CD4-positive, alpha-beta T cell treated with Interleukin-12 subunit alpha and Interleukin-12 subunit beta, for 1 hour (primary cell): Measurements from ENCODE around the gene SERPINA4.
"Not testable (repeated sequence)": the region's sequence is repeated elsewhere in the genome, so short reads cannot be mapped to it uniquely, and the experiment has no call there.

Source experiments
- DNase-seq: peaks from one replicate; pipeline ENCODE4 v3.0.0-alpha.2; 2020

The SERPINA4 gene

DNA sequence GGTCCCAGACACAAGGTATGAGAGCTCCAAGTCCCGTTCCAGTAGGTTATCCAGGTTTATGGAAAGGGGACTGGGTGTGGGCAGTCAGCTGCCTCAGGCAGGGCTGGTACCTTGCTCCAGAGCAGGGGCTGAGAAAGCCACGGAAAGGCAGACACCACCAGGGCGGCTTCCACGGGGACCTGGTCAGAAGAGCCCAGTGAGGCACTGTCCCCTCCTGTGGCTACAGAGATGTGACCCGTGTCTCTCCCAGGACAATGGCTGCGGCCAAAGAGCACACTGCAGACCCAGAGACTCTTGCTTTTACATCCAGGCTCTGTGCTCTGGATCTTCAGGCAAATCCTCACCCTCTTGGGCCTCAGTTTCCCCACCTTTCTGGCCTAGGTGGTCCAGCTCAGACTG lies 8.8 kb downstream of the SERPINA4 start:
- no peak for DNase-seq

DNA sequence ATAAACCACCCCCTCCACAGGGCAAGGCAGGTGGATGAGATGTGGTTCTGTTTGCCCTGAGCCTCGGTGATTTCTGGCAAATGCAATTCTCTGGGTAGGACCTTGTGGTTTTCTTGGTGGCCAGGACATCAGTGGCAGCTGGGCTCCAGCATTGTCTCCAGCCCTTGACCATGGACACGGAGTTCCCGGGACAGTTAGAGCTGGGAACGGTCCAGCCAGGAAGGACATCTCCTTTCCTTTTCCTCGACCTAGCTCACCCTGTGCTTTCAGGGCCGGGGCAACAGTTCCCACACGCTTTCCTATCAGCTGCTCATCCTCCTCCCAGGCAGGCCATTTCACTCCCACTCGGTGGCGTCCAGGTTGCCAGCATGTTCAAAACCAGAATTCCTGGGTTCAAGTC lies 9.2 kb downstream of the SERPINA4 start:
- DNase-seq, result no peak

GRCh38 chr14:94571395-94571794 lies 10.2 kb downstream of the SERPINA4 start:
- no peak for DNase-seq

DNA sequence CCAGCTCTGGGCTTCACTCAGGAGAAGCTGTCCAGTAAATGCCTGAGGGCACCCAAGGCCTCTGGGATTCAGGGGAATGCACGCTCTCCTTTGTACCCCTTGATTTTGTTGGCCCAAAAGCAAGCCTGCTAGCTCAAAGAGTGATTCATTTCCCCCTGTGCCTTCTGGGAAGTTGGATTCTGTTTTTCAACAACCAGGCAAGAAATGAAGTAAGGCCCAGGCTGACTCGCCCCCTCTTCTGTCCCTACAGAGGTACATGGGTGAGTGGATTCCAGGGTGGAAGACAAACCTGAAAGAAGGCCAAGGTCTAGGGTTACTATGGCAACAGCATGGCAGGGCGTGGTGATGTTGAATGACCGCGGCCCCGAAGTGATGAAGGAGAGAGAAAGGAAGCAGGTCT lies 10.7 kb downstream of the SERPINA4 start:
- DNase-seq, result no peak

DNA sequence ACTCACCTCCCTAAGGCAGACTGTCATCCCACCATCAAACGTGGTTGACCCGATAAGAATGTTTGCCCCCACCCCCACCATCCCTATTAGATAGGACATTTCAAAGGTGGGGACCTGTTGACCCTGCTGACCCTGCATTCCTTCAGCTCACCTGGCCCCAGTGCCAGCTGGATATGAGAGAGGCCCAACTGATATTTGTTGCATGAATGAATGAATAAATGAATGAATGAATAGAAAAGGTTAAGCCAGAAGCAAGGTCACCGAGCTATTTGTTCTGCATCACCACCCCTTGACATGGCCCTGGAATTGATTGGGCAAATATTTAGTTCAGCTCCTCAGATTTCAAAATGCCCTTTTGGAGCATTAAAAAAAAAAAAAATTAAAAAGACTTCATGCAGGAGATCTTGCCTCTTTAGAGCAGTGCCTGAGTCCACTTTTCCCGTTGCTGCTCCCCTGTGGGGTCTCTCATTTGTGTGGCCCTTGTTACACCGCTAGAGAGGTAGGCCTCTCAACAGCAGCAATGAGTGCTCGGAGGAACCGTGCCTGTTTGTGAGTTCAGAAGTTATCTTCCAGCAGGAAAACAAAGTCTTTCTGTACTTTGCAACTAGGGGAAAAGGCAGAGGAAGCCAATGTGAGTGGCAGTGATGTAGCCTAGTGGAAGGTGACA lies 11.5 kb downstream of the SERPINA4 start:
- DNase-seq, result no peak

DNA sequence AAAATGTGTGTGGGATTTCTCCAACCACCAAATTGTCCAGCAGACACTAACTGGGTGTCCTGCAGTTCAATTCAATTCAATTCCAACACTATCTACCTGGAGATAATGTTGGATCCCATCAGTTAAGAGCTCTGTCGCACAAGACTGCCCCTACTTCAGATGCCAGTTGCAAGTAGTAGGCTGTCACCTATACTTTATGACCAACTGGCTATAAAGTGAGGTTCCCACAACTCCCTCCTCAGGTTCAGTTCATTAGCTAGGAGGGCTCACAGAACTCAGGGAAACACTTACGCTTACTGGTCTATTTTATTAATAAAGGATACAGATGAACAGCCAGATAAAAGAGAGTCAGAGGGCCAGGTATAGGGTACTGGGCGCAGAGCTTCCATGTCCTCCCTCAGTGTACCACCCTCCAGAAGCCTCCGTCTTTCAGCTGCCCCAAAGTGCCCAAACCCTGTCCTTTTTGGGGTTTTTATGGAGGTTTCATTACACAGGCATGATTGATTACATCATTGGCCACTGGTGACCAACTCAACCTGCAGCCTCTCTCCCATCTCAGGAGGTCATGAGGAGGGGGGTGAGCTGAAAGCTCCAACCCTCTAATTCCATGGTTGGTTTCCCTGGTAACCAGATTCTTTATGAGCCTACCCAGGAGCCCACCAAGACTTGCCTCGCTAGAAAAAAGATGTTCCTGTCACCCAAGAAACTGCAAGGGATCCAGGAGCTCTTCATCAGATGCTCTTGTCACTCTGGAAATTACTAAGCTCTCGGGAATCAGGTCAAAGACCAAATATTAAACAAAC lies 12.4 kb downstream of the SERPINA4 start:
- no peak for DNase-seq

DNA sequence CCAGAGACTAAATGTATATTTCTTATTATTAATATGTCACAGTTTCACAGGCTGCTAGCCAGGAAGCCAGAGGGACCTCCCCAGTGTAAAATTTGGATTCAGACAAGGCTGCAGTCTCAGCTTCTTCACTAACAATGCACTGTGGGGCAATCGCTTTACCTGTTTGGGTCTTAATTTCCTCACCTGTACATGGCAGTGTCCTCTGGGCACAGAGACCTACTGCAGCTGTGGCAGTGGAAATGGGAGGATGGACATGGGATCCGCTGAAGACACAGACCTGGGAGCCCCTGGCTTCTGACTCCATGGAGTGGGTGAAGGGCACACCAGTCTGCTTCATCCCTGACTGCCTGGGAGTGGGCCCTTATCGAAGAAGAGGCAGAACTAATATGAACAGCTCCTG lies 13.1 kb downstream of the SERPINA4 start:
- no peak for DNase-seq

DNA sequence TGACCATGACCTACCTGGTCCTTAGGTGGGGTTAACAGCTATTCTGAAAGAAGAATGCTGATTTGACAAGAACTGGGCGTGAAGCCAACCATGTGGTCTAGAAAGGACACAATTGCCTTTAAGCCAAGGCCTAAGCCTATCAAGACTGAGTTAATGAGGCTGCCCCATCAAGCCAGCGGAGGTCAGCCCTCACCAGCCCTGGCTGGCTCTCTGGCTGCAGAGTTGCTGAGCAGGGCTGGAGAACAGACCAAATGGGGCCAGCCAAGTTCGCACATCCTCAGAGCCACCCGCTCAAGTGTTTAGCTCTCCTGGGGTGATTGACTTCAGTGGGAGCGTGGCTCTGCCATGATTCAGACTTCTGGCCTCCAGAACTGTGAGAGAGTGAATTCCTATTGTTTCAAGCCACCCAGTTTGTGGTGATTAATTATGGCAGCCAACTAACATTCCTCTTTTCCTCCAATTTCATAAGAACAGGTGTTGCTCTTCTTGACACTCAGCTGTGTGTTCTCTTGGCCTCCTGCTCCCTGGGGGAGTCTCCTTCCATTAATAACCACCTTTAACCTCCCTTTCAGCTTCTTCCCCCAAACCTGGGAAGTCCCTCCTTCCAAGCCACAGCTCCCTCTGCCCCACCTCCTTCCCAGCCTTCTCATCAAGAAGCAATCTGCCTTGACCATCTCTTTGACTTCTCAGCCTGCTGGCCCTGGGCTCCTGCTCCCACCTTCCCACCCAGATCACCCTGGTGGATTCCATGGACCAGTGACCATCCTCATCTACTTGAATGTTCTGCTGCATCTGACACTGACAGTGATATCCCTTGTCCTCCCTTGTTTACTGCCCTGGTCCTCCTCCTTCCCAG lies 14.7 kb downstream of the SERPINA4 start:
- DNase-seq, result no peak

GRCh38 chr14:94577472-94577871 lies 16.2 kb downstream of the SERPINA4 start:
- DNase-seq, result not testable (repeated sequence)

DNA sequence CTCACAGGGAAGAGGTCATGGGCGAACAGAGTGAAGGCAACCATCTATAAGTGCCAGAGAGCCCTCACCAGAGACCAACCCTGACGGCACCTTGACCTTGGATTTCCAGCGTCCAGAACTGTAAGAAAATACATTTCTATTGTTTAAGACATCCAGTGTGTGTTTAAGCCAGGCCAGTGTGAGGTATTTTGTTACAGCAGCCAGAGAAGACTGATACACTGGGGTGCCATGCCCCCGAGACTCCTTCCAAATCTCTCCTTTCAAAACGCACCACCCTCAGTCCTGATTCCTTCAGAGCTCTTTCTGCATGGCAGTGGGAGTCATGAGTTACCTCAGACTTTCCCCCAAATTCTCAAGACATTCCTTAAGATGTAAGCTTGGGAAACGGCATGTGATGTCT lies 17.5 kb downstream of the SERPINA4 start:
- no peak for DNase-seq

DNA sequence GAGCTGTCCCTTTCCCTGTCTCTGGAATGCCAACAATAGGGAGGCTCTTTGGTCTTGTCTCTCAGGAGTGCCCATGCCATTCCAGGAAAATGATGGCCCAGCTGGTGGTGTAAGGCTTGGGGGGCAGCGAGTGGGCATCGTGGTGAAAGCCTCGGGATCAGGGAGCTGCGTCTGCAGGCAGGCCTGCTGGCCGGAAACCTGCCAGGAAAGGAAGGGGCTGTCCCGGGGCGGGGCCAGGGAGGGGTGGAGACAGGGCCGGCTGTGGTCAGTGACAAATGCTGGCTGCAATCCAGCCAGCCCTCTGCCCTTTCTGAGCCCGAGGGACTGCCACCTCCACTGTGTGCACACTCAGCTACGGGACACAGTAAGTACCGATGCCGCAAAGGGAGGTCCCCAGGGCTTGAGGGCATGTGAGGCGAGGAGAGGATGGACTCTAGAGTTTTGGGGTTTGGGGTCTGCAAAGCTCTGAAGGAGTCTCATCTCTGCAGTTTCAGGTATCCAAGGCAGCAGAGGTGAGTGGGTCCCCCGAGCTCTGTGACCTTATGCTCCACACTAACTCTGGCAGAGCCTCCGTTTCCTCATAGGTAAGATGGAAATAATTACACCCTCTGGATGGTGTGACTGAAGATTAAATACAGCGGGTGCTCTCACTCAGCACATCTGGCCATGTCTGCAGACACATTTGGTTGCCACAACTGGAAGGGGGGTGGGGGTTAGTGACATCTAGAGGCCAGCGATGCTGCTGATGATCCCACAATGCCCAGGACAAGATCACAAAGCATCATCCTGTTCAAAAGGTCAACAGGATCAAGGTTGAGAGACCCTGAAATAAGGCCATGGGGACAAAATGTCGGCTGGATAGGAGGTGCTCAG lies 20.1 kb downstream of the SERPINA4 start, which contains the start of gene SERPINA5:
TSS of gene SERPINA5 (plus strand) at position 300 of the 873 bp plus-strand sequence. CDS start 5,937 bp downstream, outside the sequence.
- DNase-seq, result no peak

- no peak for DNase-seq
These were observed 21.0 kb downstream of the SERPINA4 start for GRCh38 chr14:94582199-94582750.

GRCh38 chr14:94582851-94583250 lies 21.6 kb downstream of the SERPINA4 start:
- DNase-seq, result no peak

- no peak for DNase-seq
These were observed 22.3 kb downstream of the SERPINA4 start for GRCh38 chr14:94583557-94583956.

- DNase-seq, result no peak
These were observed 23.5 kb downstream of the SERPINA4 start for GRCh38 chr14:94584591-94585280.

DNA sequence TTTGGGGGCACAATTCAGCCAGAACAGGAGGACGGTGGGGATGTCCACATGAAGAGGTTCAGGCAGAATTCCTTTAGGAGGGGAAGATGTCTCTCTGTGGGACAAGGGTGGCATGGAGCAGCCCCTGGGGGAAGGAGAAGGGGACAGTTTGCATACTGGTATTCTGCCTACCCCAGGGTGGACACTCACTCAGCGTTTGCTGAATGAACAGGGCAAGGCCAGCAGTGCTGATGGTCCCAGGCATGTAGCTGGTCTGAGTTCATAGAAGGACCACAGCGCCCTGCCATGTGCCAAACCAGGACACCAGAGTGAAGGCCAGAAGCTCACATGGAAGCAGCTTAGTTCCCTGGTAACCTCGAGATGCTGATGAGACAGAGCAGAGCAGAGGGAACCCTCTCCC lies 25.4 kb downstream of the SERPINA4 start:
- no peak for DNase-seq

DNA sequence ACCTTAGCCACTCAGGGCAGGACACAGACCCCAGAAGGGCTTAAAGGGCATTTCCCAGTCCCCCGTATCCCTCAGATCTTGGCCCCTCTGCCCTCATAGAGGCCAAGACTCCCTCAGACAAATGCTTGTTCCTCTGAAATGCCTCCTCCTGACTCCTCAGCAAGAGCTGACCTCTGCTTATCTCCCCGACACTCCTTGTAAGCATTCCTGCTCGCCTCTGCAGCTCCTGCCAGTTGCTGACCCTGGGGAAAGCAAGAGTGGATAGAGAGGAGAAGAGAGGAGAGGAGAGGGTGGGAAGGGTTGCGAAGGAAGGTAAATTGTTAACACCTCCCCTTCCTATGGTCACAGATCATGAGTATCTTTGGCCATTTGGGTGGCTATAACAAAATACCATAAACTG lies 27.1 kb downstream of the SERPINA4 start:
- no peak for DNase-seq

DNA sequence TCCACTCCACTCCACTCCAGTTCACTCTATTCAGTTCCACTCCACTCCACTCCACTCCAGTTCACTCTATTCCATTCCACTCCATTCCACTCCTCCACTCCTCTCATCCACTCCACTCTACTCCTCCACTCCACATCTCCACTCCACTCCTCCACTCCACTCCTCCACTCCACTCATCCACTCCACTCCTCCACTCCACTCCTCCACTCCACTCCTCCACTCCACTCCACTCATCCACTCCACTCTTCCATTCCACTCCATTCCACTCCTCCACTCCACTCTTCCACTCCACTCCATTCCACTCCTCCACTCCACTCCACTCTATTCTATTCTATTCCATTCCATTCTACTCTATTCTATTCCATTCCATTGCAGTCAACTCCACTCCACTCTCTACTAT lies 29.8 kb downstream of the SERPINA4 start:
- no peak for DNase-seq

DNA sequence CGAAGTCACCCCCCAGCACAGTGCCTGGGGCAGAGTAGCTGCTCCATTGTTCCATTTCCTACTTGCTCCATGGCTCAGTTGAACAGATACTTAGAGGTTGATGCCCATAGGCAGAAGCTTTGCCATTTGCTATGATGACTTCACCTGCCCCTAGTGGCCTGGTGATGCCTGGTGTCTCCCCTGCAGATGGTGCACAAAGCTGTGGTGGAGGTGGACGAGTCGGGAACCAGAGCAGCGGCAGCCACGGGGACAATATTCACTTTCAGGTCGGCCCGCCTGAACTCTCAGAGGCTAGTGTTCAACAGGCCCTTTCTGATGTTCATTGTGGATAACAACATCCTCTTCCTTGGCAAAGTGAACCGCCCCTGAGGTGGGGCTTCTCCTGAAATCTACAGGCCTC lies 30.6 kb downstream of the SERPINA4 start:
- no peak for DNase-seq

- DNase-seq, result no peak
These were observed 31.2 kb downstream of the SERPINA4 start for GRCh38 chr14:94592457-94592856.

DNA sequence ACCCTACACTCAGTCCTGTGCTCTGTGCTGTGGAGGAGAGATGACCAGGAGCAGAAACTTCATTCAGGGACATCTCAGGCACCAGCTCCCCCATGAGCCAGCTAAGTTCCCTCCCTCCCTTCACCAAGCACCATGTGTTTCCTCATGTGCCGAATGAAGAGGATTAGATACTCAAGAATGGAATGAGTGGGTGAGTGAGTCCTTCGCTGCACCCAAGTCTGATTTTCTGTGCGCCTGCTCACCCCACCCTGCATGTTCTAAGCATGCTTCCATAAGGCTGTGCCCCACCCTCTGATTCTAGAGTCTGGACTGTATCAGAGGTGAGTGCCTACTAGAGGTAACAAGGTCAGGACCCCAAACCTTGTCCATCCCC lies 32.1 kb downstream of the SERPINA4 start:
- DNase-seq, result no peak
